HG03064 (cell line): ENCODE data around the gene ACTN4.

Source experiments
- ATAC-seq: cut with Tn5 transposase; IDR thresholded peaks from one replicate; pipeline ENCODE4 v1.9.1; 2021; ENCODE audit warnings: low read depth; ENCODE audit not compliant: unreplicated experiment

ACTN4 gene

DNA sequence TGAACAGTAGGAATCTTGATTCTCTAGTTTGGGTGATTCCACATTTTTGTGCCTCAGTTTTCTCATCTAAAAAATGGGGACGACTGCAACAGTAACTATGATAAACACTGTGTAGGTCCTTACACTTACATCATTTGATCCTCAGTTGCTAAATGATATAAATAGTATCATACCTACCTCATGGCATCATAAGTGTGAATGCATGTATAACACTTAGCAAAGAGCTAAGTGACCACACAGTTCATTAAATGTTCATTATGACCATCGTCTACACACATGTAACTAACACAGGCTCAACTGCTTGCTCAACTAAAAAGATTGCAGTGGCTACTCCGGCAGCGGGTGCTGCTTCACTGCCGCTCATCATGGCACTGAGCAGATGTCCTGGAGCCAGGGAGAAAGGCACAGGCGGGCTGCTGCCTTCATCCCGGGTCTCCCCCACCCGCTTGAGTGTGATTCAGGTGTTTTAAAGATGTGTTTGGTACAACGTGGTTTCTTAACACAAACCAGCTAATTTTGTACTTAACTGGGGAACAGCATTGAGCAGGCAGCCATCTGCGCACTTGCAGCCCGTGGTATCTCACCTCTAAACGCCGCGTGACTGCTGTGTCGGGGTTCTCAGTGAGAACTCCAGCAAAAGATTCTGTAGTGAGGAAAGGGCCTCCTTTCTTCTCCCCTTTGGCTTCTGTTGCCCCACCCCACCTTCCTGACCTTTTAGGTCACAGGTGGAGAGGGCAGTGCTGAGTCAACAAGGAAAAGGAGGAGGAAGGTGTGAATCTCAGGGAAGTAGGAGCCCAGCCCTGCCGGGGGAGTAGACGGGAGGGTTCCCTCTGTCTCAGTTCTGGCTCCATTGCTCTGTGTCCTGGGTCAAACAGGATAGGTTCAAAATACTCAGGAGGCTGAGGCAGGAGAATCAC, 11.7 kb upstream of the ACTN4 start:
- no peak for ATAC-seq

DNA sequence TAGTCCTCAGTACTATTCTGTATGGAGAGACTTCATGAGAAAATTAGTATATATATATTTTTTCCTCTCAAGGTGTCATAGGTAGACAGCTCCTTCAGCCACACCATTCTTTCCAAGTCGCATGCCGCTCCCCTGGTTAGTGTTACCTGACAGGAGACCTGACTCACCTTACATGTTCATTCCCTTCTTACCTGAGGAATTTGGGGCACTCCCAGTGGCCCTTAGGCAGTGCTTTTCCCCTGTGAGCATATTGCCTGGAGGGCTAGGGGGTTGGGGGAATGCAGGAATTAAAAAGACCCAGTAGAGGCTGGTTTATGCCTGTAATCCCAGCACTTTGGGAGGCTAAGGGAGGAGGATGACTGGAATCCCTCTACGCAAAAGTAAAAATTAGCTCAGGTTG, 9.0 kb upstream of the ACTN4 start:
- ATAC-seq, result no peak

DNA sequence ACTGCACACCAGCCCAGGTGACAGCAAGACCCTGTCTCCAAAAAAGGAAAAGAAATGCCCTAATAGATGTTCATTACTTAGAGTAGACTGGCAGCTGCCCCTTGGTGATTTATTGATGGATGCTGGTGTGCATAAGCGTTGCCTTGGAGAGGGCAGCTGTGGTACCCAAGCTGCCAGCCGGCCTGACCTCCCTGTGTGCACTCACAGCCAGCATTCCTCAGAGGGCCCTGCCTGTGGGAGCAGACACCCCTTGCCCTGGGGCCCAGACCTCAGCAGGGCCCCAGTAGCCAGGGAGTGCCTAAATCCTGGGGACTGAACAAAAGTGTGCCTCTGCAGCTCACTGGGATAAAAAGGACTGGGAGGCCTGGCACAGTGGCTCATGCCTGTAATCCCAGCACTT, 7.8 kb upstream of the ACTN4 start:
- no peak for ATAC-seq

DNA sequence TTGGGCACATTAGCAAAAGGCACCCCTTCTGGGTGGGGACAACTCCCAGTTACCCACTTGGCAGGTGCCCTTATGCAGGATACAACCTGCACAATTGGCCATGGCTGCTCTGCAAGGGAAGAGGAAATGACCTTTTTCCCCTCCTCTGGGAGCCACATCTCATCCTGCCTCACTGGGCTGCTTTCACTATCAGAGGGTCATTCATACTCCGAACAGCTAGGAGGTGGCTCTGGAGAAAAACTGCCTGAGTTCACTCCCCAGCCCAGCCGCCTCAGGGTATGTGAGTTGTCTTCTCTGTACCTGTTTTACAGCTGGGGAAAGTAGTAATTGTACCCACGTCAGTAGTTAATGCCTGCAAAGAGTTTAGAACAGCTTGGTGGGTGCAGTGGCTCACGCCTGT, 7.1 kb upstream of the ACTN4 start:
- no peak for ATAC-seq

DNA sequence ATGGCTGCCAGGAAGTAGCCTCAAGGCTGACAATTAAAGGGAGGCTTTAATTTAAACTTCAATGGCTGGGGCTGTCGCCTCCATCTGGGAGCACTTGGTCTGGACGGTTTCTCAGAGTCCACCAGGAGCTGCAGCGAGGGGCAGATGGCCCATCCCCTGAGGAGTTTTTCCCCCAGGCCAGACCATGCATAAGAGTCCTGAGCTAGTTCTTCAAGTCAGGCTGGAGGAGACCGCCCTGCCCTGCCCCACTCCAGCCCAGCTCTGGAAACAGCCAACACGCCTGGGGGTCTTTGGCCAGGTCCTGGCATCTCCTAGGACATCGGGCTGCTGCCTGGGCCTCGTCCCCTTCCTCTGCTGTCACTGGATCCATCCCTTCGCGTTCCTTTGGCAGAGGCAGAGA, 5.3 kb upstream of the ACTN4 start:
- ATAC-seq, result no peak

DNA sequence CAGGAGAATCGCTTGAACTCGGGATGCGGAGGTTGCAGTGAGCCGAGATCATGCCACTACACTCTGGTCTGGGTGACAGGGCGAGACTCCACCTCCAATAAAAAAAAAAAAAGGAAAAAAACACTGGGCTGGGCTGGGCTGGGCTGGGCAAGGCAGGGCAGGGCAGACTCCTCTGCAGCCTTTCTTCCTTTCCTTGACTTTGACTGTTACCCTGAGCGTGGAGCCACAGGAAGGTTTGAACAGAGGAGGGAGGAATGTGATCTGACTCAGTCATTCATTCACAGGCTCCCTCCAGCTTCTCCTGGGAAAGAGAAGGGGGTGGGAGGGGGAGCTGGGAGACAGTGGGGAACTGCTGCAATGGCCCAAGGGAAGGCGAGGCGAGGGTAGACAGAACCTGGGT, 2.7 kb upstream of the ACTN4 start:
- no peak for ATAC-seq

DNA sequence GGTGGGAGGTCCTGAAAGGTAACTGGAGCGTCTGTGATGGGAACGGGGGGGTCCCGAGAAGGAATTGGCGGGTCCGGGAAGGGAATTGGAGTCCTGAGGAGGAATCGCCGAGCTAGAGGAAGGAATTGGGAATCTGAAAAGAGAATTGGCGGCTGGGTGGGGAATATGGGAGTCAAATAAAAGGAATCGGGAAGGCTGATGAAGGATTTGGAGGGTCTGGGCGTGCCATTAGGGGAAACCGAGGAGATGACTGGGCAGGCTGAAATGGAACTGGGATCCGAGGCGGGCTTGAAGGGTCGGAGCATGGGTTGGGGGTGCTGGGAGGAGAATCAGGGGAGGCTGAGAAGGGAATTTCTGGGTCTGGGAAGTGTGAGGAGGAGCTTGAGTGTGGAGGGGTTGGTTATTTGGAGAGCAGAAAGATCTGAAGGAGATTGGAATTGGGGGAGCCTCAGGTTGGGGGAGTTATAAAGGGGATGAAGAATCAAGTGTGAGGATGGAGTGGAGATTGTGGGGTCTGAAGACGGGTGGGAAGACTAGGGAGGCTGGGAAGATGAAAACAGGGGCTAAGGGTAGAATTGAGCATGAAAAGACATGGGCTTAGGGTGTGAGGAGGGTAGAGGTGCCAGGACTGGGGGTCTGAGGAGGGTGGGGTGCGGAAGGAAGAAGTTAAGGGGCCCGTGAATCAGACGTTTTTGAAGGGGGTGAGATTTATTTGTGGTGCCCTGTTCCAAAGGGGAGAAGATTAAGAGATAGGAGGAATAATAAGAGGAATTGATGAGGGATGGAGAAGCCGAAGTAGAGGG, 718 bp downstream of the ACTN4 start:
- ATAC-seq, result no peak

DNA sequence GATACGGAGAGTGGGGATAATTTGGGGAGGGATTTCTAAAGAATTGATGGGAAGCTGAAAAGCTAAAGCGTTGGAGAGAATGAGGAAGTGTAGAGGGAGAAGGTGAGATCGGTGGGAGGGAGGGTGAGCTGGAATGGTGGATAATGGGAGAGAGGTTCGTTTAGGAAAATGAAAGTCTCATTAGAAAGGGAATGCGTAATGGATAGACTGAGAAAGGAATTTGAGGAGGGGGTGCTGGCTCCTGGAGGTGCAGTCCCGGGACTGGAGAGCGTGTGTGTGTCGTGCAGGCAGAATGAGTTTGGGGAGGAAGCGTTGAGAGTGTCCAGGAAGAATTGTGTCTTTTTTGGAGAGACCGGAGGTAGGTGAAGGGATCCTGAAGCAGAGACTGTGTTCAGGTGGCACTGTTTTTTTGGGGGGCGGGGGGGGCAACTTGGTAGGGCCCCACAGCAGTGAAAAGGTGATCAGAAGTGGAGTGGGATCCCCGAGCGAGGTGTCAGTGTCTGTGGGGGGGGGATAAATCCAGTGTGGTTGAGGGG, 1.4 kb downstream of the ACTN4 start:
- no peak for ATAC-seq

DNA sequence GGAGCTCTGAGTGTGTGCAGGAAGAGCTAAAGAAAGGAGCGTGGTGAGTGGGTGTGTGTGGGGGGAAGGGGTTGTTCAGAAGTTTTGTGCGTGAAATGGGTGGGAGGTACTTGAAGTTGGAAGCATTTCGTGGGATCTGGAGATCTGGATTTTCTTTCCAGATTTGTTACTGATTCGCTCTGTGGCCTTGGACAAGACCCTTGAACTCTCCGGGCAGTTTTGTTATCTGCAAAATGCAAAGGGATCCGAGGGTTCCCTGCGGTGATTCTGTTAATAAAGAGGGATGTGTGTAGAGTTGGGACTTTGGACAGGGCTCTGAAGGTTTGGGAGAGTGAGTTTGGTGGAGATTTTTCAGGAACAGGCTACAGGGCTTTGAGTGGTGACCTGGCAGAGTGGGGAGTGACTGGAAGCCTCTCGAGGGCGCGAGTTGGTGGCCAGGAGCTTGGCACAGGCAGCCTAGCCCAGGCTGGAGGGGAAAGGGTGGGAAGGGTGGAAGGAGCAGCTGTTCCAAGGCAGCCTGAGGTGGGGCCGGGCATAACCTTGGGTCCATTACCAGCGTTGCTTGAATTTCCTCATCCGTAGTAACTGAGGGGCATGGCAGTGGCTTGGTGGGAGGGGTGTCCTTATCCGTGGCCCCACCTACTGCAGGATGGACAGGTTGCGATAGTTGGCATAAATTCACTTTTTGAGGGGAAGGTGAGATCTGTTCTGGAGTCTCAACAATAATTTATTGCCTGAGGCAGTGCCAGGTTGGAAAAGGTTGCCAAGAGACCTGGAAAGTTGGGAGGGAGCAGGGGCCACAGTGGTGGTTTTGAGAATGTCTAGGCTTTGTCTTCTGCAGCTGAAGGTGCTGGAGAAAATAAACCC, 2.1 kb downstream of the ACTN4 start:
- ATAC-seq, result no peak

DNA sequence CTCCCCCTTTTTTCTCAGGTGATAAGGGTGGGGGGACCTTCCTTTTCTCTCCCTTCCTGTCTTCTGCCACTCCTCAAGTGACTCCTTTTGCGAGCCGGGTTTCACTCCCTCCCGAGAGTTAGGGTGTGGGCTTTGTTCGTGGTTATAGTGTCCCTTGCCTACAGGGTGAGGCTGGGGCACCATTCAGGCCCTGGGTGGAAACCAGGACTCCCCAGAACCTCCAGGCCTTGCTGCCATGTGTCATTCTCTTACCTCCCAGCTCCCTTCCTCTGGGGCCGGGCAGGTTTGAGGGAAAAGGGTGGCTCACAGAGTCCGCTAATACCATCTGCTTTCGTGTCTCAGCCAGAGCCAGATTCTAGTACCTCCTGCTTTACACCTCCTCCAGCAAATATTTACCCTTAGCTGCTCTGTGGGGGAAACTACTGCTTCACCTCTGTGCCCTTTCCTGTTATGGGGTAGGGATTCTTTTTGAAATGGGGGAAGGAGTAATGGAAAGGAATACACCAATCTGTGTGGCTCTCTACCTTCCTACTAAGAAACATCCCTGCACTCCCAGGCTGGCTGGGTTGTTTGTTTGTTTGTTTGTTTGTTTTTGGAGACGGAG, 2.8 kb downstream of the ACTN4 start:
- no peak for ATAC-seq

DNA sequence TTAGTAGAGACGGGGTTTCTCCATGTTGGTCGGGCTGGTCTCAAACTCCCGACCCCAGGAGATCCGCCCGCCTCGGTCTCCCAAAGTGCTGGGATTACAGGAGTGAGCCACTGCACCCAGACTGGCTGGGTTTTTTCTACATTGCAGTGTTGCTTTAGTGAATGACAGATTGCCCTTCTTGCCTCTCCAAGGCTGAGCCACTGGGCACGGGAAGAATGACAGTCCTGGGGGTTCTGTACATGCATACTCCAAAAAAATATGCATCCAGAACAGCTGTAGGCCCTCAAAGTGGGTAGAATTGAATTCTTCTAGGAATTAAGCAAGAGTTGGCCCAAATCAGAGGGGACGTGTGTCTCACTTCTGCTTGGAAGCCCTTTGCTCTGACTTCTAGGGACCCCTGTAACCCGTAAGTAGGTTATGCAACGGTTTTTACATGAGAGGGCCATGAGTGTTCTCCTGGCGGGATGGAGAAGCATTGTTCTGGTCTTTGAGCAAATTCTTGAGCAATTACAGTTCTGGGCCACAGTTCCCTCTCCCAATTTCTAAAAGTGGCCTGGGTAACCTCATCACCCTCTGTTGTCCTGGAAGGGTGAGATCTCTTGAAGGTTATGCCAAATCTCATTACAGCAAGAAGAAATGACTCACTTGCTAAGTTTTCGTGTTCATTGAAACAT, 3.6 kb downstream of the ACTN4 start:
- ATAC-seq, result no peak

DNA sequence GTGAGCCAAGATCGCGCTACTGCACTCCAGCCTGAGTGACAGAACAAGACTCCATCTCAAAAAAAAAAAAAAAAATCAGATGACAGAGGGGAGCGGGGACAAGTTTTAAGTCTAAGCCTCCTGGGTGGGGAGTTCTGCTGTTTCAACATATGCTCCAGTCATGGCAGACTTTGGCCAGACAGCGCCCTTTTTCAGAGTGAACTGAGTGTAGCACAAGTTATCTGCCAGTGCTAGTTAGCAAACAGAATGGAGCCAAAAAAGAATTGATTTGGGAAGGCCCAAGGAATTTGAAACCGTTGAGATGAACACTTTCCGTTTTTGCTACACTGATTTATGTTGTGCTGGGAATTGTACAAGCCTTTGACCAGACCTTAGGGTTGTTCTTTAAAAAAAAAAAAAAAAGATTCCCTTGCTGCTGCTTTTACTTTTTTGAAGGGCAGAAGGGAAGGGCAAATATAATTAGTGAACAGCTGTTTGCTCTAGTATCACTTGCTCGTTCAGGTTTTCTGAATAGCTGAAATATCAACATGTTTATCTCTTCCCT, 5.7 kb downstream of the ACTN4 start:
- no peak for ATAC-seq

DNA sequence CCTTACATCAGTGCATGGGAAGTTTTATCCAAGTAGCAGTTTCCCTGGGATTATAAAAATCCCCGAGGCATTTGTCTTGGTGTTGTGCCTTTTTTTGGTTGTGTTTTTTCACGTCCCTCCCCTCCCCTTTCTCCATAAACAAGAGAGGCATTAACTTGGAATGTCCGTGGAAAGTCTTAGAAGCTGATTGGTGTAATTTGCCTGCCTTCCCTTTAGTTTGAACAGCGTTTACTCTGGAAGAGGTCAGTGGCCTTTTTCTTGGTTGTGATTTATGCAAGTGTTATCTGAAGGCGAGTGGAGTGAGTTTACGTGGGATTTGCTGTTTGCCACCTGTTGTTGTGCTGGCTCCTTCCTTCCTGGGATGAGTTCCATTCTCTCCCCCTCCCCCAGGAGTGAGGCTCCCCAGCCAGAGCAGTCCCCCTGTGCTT, 7.2 kb downstream of the ACTN4 start:
- ATAC-seq, result no peak

DNA sequence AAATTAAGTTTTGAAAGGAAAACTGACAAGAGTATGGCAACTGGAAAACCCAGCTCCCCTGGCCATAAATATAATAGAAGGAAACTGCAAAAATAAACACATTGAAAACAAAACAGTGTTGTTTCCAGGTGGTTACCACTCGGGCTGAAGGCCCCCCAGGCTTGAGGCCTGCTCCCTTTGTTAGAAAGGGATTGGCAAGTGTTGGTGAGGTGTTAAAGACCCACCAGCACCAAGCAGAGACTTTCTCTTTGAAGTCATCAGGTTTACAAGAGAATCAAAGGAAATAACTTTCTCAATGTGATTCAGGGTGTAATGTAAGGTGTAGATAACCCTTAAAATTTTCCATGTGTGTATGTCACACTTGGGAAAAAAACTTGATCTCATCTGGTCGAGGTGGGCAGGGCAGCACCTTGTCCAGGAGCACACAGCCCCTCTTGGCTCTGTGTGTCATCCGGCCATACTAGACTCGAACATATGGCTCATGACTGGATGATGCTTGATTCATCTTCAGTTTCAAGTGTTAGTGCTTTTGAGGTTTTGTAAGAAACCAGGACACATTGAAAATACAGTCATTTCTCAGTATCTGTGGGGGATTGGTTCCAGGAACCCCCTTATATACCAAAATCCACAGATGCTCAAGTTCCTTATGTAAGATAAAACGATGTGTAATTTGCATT, 7.8 kb downstream of the ACTN4 start:
- ATAC-seq, result no peak

DNA sequence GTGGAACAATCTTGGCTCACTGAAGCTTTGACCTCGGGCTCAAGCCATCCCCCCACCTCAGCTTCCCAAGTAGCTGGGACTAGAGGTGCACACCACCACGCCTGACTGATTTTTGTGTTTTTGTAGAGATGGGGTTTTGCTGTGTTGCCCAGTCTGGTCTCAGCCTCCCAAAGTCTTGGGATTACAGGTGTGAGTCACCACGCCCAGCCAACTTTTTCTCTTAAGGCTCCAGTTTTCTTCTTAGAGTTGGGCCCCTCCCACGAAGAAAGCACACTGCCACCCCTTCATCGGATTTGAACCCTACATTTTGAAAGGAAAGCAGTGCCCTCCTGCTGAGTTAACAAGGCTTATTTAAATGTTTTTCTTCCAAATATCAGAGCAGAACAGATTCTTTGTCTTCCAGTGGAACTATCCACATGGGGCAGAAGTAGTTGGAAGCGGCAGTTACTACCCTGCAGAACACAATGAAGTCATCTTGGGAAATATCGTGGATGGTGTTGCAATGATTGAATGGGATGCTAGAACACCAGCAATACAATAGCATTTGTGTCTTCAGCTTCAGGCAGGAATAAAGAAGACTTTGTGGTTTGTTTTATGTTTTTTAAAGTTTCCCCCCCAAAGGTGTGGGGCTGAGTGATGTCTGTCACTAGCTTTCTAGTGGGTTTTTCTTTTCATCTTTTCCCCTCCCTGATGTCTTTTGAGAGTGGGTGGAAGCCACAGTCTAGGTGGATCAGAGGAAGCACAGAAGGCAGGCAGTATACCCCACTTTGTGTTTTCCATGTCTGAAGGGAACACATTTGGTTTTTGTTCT, 8.9 kb downstream of the ACTN4 start:
- no peak for ATAC-seq

DNA sequence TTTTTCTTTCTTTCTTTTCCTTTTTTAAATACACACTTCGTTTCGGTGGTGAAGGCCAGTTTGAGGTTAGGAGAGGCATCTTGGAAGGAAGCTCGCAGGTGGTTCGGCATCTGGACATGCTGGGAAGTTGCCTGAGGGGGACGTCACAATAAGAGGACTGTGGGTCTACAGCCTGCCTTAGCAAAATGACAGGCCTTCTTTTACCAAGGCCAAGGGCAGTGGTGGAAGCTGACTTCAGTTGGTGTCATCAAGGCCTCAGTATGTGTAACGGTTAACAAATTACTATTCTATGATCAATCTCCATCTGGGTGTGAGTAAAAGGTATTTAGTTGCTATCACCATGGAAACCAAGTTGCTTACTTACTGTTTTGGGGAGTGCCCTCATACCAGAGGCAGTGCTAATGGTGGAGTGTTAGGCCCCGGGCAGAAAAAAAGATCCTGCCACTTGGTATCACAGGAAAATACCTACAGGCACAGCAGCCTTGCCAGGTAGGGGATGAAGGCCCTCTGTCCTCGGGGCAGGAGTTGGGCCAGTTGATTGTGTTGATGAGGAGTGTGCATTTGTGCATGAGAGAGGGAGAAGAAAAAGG, 10.3 kb downstream of the ACTN4 start:
- no peak for ATAC-seq

DNA sequence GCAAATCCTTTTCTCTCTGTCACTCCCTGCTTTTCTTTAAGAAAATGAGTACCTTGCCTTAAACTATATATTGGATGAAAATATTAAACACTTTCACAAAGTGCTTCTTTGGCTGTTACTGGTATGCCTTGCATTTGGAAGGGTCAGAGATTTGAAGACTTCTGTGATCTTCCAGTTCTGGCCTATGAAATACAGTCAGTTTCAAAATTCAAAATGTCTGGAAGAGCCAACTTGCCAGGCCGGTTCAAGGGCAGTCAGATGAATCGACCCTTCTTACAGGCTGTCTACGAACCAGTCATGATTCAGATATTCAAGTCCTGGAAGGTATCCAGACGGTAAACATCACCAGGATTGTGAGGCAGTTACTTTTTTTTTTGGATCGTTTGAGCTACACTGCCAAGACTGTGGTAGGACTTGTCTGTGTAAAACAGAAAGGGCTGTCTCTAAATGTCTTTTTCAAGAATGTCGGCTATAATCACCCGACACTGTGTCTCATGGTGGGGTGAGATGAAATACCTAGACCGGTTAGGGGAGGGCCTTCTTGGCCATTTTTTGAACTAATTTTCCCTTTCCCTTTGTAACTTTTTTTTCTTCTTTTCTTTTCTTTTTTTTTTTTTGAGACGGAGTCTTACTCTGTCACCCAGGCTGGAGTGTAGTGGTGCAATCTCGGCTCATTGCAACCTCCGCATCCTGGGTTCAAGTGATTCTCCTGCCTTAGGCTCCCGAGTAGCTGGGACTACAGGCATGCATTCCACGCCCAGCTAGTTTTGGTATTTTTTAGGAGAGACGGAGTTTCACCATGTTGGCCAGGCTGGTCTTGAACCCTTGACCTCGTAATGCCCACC, 11.2 kb downstream of the ACTN4 start:
- no peak for ATAC-seq
